A549 (cell line): ENCODE measurements around the gene FXR2. TPM values are rescaled to one million over a fixed set of nuclear protein-coding genes. Genes with fewer than 3 reads are reported as not detected.

Experiments used
- ATAC-seq, 2 experiments: fragments of 200-7000 bp in 1 of 2; fragments of >200 bp in 1 of 2; cut with Nextera tagmentation in 1 of 2; cut with Tn5 transposase in 1 of 2; 3 replicates each; pipeline versions ENCODE4 v1.8.0 to v1.9.1; 2018 to 2020; ENCODE audit warnings: mild to moderate bottlenecking in 1 of 2, moderate library complexity in 1 of 2
- CTCF ChIA-PET: fragments of 300-600 bp; sonication (Branson Sonifier 250); formaldehyde crosslinking; extraction: SDS; loops from one replicate; lab custom pipeline; 2021; ENCODE audit warnings: antibody characterized with exemption, inconsistent platforms; lab: Yijun Ruan, JAX
- POLR2A ChIA-PET: fragments of 350-600 bp; formaldehyde crosslinking; extraction: SDS; loops from one replicate; lab custom pipeline; 2021; ENCODE audit warnings: antibody characterized with exemption, inconsistent platforms; lab: Yijun Ruan, JAX
- DNase-seq, 2 experiments: peaks; one replicate each; pipeline versions ENCODE4 v3.0.0 to v3.0.0-alpha.2; 2011 to 2016; ENCODE audit warnings: low read depth in 1 of 2, low spot score in 1 of 2
- FAIRE-seq: peaks from 2 replicates; lab custom pipeline; 2011; peaks lifted over from hg19 to GRCh38; lab: Jason Lieb, UNC
- H3K27ac ChIP-seq, 2 experiments: fragments of >200 bp; sonication (Bioruptor Twin); formaldehyde crosslinking; 3 replicates each; pipeline ENCODE4 v1.5.1; 2016 to 2017
- H3K4me1 ChIP-seq: fragments of >200 bp; sonication (Bioruptor Twin); formaldehyde crosslinking; 3 replicates; pipeline ENCODE4 v1.6.1; 2016
- H3K4me2 ChIP-seq: fragments of >200 bp; sonication (Bioruptor Twin); formaldehyde crosslinking; 3 replicates; pipeline ENCODE4 v1.6.1; 2016
- H3K4me3 ChIP-seq: fragments of >200 bp; sonication (Bioruptor Twin); formaldehyde crosslinking; 3 replicates; pipeline ENCODE4 v1.5.1; 2016
- H3K9me3 ChIP-seq: fragments of >200 bp; sonication (Bioruptor Twin); formaldehyde crosslinking; 3 replicates; pipeline ENCODE4 v1.6.1; 2016
- ATOH8 ChIP-seq: fragments of 250-450 bp; sonication (Bioruptor Pico); IDR thresholded peaks from 2 replicates; pipeline ENCODE4 v1.5.0; 2020; ENCODE audit warnings: low read depth, mild to moderate bottlenecking, moderate library complexity
- BHLHE40 ChIP-seq: IDR thresholded peaks from 2 replicates; pipeline ENCODE4 v1.6.1; 2012; ENCODE audit warnings: low read depth, low read length, inconsistent platforms
- FOSB ChIP-seq: fragments of 250-450 bp; sonication (Bioruptor Pico); IDR thresholded peaks from 2 replicates; pipeline ENCODE4 v1.5.0; 2020; ENCODE audit warnings: mild to moderate bottlenecking, moderate library complexity
- FOSL2 ChIP-seq, 2 experiments: fragments of 450-650 bp in 1 of 2; fragments of >200 bp in 1 of 2; sonication (Bioruptor Twin) in 1 of 2; formaldehyde crosslinking; IDR thresholded peaks; 2 replicates each; pipeline versions ENCODE4 v1.5.0 to v1.6.1; 2016 to 2020; ENCODE audit warnings: mild to moderate bottlenecking in 1 of 2, moderate library complexity in 1 of 2
- HDAC2 ChIP-seq: fragments of 200-600 bp; sonication (generic); IDR thresholded peaks from 2 replicates; pipeline ENCODE4 v1.6.1; 2016
- HEYL ChIP-seq: fragments of 250-450 bp; sonication (Bioruptor Pico); IDR thresholded peaks from 2 replicates; pipeline ENCODE4 v1.8.0; 2021; ENCODE audit warnings: mild to moderate bottlenecking, moderate library complexity
- HOXB5 ChIP-seq: fragments of 250-450 bp; sonication (Bioruptor Pico); IDR thresholded peaks from 2 replicates; pipeline ENCODE4 v1.5.0; 2020; ENCODE audit warnings: mild to moderate bottlenecking, moderate library complexity
- JUN ChIP-seq, 2 experiments: fragments of >200 bp; sonication (Bioruptor Twin); formaldehyde crosslinking; IDR thresholded peaks; 2 replicates in 1 of 2; 3 replicates in 1 of 2; pipeline ENCODE4 v1.6.1; 2016 to 2017
- KDM1A ChIP-seq: fragments of 200-600 bp; sonication (generic); IDR thresholded peaks from 2 replicates; pipeline ENCODE4 v1.6.1; 2016; ENCODE audit warnings: low read depth, mild to moderate bottlenecking
- POLR2A ChIP-seq: IDR thresholded peaks from 2 replicates; pipeline ENCODE4 v1.6.1; 2012; ENCODE audit warnings: mild to moderate bottlenecking, low read length
- POLR2AphosphoS2 ChIP-seq: conservative IDR thresholded peaks from 2 replicates; pipeline ENCODE4 v1.6.1; 2012; ENCODE audit warnings: low read length, improper control_type of control experiment, inconsistent platforms
- RAD21 ChIP-seq, 2 experiments: fragments of >200 bp in 1 of 2; sonication (Bioruptor Twin) in 1 of 2; formaldehyde crosslinking in 1 of 2; IDR thresholded peaks in 1 of 2; conservative IDR thresholded peaks in 1 of 2; 2 replicates in 1 of 2; 3 replicates in 1 of 2; pipeline ENCODE4 v1.6.1; 2012 to 2018; ENCODE audit warnings: inconsistent platforms in 1 of 2
- RARB ChIP-seq: fragments of 250-450 bp; sonication (Bioruptor Pico); IDR thresholded peaks from 2 replicates; pipeline ENCODE4 v1.8.0; 2021; ENCODE audit warnings: mild to moderate bottlenecking, moderate library complexity
- RCOR1 ChIP-seq: fragments of 150-350 bp; IDR thresholded peaks from 2 replicates; pipeline ENCODE4 v1.6.1; 2014; ENCODE audit warnings: antibody characterized with exemption, low read length, low read depth
- RFX5 ChIP-seq: fragments of 450-650 bp; IDR thresholded peaks from 2 replicates; pipeline ENCODE4 v1.7.1; 2014; ENCODE audit warnings: antibody characterized with exemption, mild to moderate bottlenecking, moderate library complexity
- SREBF2 ChIP-seq: fragments of 450-650 bp; IDR thresholded peaks from 2 replicates; pipeline ENCODE4 v1.6.1; 2014; ENCODE audit warnings: mild to moderate bottlenecking, moderate library complexity
- TFCP2L1 ChIP-seq: fragments of 250-450 bp; sonication (Bioruptor Pico); IDR thresholded peaks from 2 replicates; pipeline ENCODE4 v1.5.0; 2021; ENCODE audit warnings: mild to moderate bottlenecking
- USF2 ChIP-seq: fragments of 450-650 bp; IDR thresholded peaks from 2 replicates; pipeline ENCODE4 v1.6.1; 2014; ENCODE audit warnings: antibody characterized with exemption
- ZFP36 ChIP-seq: fragments of 450-650 bp; IDR thresholded peaks from 2 replicates; pipeline ENCODE4 v1.6.1; 2014; ENCODE audit warnings: borderline replicate concordance; ENCODE audit not compliant: partially characterized antibody
- ZNF302 ChIP-seq: fragments of 250-450 bp; sonication (Bioruptor Pico); IDR thresholded peaks from 2 replicates; pipeline ENCODE4 v1.9.0; 2021; ENCODE audit warnings: inconsistent platforms, mild to moderate bottlenecking, moderate library complexity
- ZSCAN20 ChIP-seq: fragments of 250-450 bp; sonication (Bioruptor Pico); IDR thresholded peaks from 2 replicates; pipeline ENCODE4 v1.8.0; 2022; ENCODE audit warnings: mild to moderate bottlenecking, moderate library complexity
- WGBS: methylation state at CpG from one replicate; pipeline ENCODE4 v1.1.6; 2017; ENCODE audit errors: missing lambda C conversion rate; 5-methylcytosine and 5-hydroxymethylcytosine counted together
- polyA plus RNA-seq, 4 experiments: library from polyadenylated mRNA; depleted of rRNA in 3 of 4; stranded (reverse); fragments of >200 nt; fragmentation: RNase III in 1 of 4; extraction: RNeasy Plus Mini Kit Qiagen cat#74134 plus additional on column Dnase treatment in 1 of 4; gene quantifications; 2 replicates in 3 of 4; 3 replicates in 1 of 4; pipeline ENCODE4 v1.2.3, GENCODE V29; 2011 to 2017
- TF ChIP-seq, protein P1 (sequence below): fragments of 200-600 bp; sonication (generic); IDR thresholded peaks from 2 replicates; pipeline ENCODE4 v1.6.1; 2016; ENCODE audit warnings: antibody characterized with exemption, mild to moderate bottlenecking, moderate library complexity
- TF ChIP-seq, protein P2 (sequence below): IDR thresholded peaks from 2 replicates; pipeline ENCODE4 v1.6.1; 2012; ENCODE audit warnings: low read depth, borderline replicate concordance
- TF ChIP-seq, protein P3 (sequence below): fragments of >200 bp; sonication (Bioruptor Twin); formaldehyde crosslinking; IDR thresholded peaks from 3 replicates; pipeline ENCODE4 v1.6.1; 2016
- TF ChIP-seq, protein P4 (sequence below): fragments of 250-450 bp; sonication (Bioruptor Pico); IDR thresholded peaks from 2 replicates; pipeline ENCODE4 v1.5.0; 2021; ENCODE audit warnings: mild to moderate bottlenecking, moderate library complexity, borderline replicate concordance

FXR2 gene
- polyA plus RNA-seq, 2 of the 4 experiments (the other 2 are of a cell fraction), result 40.7 to 45.2 TPM

- no peak for DNase-seq
- FAIRE-seq, result no peak
- POLR2A ChIA-PET, result interaction anchor here (1.4 kb wide), 1 partner anchor 110 kb away, joined by 4 read pairs; no protein-coding TSS in a partner anchor
- H3K4me2 ChIP-seq, result peak overlapping the region; percentile 11; the same call in 1 of the 3 replicates
- no peak overlapping the region for H3K27ac ChIP-seq
- H3K4me1 ChIP-seq, result peaks cover 72% of the 10 kb centered on the region
- H3K4me3 ChIP-seq, result no peak overlapping the region
- TF ChIP-seq FOSB, result 0 out of 2 replicates have a peak, but pooled peaks have one; percentile 31
- TF ChIP-seq USF2, result 0 out of 2 replicates have a peak, but pooled peaks have one; percentile 2
- TF ChIP-seq JUN (IDR thresholded peaks at IDR 0.05), result peak; percentile 30 to 53; a peak in 1 of 5 replicates
- TF ChIP-seq ZSCAN20, result no peak
- TF ChIP-seq POLR2A, result no peak
- CTCF ChIA-PET, result interaction anchor here (0.7 to 6.3 kb wide), 5 partner anchors 9 to 141 kb away, joined by 3 to 38 read pairs (median 6); partner anchors contain the start of genes SENP3, SOX15 and TP53
- no peaks in the 10 kb centered on the region for H3K9me3 ChIP-seq
- 89% methylated on average over 17 of the region's 17 CpGs for WGBS
- ATAC-seq, result no peak
Measured at GRCh38 chr17:7577327-7578199, 37.1 kb downstream of the FXR2 start.

DNA sequence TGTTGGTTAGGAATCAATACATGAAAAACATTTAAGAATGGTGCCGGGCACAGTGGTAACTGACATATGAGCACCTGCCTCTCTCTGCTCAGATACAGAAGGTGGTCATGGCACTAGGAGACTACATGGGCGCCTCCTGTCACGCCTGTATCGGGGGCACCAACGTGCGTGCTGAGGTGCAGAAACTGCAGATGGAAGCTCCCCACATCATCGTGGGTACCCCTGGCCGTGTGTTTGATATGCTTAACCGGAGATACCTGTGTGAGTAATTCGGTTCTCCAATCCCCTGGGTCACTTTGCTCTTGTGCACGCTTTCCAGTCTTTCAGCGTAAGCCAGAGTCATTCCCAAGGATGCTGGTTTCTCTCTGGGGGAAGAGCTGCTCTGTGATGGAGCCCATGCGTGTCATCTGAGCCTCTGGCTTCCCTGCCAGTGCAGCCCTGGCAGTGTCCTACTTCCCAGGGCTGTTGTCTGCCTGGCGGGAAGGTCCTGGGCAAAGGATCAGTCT lies 38.2 kb downstream of the FXR2 start:
- H3K4me1 ChIP-seq, result peaks cover 70% of the 10 kb centered on the region
- ATAC-seq, result no peak
- no peak overlapping the region for H3K4me3 ChIP-seq
- POLR2A ChIA-PET, result interaction anchor here (1.4 kb wide), 1 partner anchor 111 kb away, joined by 4 read pairs; no protein-coding TSS in a partner anchor
- no peaks in the 10 kb centered on the region for H3K9me3 ChIP-seq
- CTCF ChIA-PET, result interaction anchor here (0.6 to 6.3 kb wide), 11 partner anchors 9 to 518 kb away, joined by 3 to 38 read pairs (median 5); partner anchors contain the start of genes SENP3, SOX15 and TP53
- no peak for DNase-seq
- H3K4me2 ChIP-seq, result peak overlapping the region; percentile 90
- H3K27ac ChIP-seq, result no peak overlapping the region
- FAIRE-seq, result no peak
- 88% methylated on average over 14 of the region's 14 CpGs for WGBS
- TF ChIP-seq POLR2A (no peak), ZSCAN20 (no peak), RFX5 (no peak), SREBF2 (no peak), HEYL (CRISPR knock-in tag) (no peak), RARB (CRISPR knock-in tag) (no peak), HOXB5 (CRISPR knock-in tag) (no peak), POLR2AphosphoS2 (peak; percentile 77), KDM1A (no peak), RCOR1 (no peak), RAD21 (conservative IDR thresholded peaks at IDR 0.05 in 1 of 2, IDR thresholded peaks at IDR 0.05 in 1 of 2) (no peak), ZFP36 (no peak), ZNF302 (CRISPR knock-in tag) (no peak), TFCP2L1 (CRISPR knock-in tag) (peak; percentile 93), HDAC2 (no peak), FOSL2 (IDR thresholded peaks at IDR 0.05) (no peak), FOSL2 (CRISPR knock-in tag; IDR thresholded peaks at IDR 0.05) (no peak), BHLHE40 (no peak), ATOH8 (CRISPR knock-in tag) (no peak)
- TF ChIP-seq, protein P1, sequence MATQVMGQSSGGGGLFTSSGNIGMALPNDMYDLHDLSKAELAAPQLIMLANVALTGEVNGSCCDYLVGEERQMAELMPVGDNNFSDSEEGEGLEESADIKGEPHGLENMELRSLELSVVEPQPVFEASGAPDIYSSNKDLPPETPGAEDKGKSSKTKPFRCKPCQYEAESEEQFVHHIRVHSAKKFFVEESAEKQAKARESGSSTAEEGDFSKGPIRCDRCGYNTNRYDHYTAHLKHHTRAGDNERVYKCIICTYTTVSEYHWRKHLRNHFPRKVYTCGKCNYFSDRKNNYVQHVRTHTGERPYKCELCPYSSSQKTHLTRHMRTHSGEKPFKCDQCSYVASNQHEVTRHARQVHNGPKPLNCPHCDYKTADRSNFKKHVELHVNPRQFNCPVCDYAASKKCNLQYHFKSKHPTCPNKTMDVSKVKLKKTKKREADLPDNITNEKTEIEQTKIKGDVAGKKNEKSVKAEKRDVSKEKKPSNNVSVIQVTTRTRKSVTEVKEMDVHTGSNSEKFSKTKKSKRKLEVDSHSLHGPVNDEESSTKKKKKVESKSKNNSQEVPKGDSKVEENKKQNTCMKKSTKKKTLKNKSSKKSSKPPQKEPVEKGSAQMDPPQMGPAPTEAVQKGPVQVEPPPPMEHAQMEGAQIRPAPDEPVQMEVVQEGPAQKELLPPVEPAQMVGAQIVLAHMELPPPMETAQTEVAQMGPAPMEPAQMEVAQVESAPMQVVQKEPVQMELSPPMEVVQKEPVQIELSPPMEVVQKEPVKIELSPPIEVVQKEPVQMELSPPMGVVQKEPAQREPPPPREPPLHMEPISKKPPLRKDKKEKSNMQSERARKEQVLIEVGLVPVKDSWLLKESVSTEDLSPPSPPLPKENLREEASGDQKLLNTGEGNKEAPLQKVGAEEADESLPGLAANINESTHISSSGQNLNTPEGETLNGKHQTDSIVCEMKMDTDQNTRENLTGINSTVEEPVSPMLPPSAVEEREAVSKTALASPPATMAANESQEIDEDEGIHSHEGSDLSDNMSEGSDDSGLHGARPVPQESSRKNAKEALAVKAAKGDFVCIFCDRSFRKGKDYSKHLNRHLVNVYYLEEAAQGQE, result peak; percentile 25; the same call in 1 of the 2 replicates
- TF ChIP-seq, protein P2, sequence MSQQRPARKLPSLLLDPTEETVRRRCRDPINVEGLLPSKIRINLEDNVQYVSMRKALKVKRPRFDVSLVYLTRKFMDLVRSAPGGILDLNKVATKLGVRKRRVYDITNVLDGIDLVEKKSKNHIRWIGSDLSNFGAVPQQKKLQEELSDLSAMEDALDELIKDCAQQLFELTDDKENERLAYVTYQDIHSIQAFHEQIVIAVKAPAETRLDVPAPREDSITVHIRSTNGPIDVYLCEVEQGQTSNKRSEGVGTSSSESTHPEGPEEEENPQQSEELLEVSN, result no peak
- TF ChIP-seq, protein P3, sequence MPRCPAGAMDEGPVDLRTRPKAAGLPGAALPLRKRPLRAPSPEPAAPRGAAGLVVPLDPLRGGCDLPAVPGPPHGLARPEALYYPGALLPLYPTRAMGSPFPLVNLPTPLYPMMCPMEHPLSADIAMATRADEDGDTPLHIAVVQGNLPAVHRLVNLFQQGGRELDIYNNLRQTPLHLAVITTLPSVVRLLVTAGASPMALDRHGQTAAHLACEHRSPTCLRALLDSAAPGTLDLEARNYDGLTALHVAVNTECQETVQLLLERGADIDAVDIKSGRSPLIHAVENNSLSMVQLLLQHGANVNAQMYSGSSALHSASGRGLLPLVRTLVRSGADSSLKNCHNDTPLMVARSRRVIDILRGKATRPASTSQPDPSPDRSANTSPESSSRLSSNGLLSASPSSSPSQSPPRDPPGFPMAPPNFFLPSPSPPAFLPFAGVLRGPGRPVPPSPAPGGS, result no peak
- TF ChIP-seq, protein P4, sequence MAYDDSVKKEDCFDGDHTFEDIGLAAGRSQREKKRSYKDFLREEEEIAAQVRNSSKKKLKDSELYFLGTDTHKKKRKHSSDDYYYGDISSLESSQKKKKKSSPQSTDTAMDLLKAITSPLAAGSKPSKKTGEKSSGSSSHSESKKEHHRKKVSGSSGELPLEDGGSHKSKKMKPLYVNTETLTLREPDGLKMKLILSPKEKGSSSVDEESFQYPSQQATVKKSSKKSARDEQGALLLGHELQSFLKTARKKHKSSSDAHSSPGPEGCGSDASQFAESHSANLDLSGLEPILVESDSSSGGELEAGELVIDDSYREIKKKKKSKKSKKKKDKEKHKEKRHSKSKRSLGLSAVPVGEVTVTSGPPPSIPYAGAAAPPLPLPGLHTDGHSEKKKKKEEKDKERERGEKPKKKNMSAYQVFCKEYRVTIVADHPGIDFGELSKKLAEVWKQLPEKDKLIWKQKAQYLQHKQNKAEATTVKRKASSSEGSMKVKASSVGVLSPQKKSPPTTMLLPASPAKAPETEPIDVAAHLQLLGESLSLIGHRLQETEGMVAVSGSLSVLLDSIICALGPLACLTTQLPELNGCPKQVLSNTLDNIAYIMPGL (CRISPR knock-in tag), result no peak
